DMS 273 treated with DMSO at 0.1 percent for 48 hours (cell line): ENCODE data around the gene C19orf12.

Experiments
- DNase-seq: peaks from one replicate; lab custom pipeline; 2025; lab: John Stamatoyannopoulos, UW

The C19orf12 gene

DNA sequence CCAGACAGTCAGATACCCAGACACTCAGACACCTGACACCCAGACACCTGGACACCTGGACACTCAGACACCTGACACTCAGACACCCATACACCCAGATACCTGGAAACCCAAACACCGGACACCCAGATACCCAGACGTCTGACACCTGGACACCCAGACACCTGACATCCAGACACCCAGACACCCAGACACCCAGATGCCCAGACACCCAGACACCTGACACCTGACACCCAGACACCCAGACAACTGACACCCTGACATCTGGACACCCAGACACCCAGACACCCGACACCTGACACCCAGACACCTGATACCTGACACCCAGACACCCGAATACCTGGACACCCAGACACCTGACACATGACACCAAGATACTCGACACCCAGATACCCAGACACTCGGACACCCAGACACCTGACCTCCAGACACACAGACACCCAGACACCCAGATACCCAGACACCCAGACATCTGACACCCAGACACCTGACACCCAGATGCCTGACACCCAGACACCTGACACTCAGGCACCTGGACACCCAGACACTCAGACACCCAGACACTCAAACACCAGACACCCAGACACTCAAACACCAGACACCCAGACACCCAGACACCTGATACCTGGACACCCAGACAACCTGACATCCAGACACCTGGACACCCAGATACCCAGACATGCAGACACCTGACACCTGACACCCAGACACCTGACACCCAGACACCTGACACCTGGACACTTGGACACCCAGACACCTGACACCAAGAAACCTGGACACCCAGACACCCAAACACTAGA, 19.1 kb downstream of the C19orf12 start:
- no peak for DNase-seq

GRCh38 chr19:29694669-29695627, 20.1 kb downstream of the C19orf12 start:
- peak; percentile 50 for DNase-seq

DNA sequence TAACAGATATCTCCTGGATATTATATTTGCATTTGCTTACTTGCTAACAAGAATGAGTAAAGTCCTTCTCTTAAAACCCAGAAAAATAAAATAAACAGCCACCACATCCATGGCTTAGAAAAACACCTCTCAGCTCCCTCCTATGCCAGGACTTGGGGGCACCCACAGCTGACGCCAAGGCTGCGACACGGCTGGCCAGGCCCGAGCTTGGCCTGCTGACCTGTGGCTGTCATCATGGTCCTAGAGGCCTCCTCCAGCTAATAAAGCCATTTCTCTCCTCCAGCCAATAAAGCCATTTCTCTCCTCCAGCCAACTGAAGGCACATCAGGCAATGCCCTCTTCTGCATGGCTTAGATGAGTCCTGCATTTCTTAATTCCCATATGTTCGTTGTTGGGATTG, 20.9 kb downstream of the C19orf12 start:
- no peak for DNase-seq

GRCh38 chr19:29690842-29691241, 24.2 kb downstream of the C19orf12 start:
- DNase-seq = peak; percentile 26

DNA sequence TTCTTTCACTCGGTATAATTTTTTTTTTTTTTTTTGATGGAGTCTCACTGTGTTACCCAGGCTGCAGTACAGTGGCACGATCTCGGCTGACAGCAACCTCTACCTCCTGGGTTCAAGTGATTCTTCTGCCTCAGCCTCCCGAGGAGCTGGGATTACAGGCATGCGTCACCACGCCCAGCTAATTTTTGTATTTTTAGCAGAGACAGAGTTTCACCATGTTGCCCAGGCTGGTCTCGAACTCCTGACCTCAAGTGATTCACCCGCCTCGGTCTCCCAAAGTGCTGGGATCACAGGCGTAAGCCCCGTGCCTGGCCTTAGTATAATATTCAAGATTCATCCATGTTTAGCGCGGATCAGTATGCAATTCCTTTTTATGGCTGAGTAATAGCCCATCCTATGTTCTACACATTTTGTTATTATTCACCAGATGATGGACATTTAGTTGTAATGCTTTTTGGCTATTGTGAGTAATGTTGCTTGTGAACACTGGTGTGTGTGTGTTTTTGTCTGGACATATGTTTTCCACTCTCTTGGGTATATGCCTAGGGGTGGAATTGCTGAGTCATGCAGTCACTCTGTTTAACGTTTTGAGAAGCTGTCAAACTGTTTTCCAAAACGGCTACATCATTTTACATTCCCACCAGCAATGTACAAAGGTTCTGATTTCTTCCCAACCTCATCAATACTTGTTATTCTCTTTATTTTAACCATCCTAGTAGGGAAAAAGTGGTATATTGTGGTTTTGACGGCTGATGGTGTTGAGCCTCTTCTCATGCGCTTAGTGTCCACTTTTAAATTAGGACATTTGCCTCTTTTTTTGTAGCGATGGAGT, 26.9 kb downstream of the C19orf12 start:
- no peak for DNase-seq

DNA sequence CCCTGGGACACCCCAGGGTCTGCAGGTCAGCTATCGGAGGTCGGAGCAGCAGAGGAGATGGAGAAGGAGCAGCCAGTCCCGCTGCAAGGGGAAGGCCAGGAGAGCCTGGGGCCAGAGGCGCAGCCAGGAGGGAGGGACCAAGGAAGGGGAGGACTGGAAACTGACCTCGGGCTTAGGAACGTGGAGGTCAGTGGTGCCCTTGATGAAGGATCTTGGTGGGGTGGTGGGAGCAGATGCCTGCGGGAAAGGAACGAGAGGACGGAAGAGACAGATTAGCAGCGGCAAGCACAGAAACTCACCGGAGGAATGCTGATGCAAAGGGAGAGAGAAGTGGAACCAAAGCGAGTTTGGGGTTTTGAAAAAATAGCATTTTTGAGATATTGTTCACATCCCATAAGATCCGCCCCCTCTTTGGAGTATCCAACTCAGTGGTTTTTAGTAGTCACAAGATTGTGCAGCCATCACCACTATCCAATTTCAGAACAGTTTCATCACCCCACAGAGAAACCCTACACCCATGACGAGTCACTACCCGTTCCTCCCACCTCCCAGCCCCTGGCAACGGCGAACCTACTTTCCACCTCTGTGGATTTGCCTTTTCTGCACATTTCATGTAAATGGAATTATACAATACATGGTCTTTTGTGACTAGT, 27.7 kb downstream of the C19orf12 start:
- DNase-seq = no peak

DNA sequence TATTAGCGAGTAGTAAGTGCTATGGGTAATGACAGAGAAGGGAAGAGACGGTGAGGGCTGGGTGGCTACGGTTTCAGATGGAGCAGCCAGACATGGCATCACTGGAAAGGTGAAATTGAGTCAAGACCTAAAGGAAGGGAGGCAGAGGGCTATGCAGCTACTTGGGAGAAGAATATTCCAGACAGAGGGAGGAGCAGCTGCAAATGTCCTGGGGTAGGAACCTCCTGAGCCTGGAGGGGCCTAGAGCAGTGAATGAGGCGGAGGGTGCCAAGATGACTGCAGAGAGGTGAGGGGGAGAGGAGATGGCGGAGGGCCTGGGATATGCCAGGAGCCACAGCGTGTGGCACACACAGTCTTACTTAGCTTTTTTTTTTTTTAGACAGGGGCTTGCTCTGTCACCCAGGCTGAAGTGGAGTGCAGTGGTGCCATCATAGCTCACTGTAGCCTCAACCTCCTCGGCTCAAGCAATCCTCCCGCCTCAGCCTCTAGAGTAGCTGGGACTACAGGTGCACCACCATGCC, 28.7 kb downstream of the C19orf12 start:
- no peak for DNase-seq

DNA sequence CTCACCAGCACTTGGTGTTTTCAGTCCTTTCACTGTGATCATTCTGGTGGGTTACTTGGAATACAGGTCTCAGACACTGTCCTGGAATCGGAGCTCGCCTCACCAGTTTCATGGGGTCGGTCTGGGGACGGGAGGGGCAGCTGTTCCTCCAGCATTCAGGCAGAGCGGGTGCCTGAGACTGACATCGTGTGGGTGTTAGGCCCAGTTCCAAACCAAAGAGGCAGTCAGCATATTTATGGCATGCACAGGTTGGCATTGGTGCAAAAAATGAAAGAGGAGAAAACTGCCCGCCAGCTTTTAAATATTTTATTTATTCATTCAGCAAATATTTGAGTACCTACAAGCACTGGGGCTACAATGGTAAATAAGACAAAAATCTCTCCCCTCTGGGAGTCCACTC, 29.7 kb downstream of the C19orf12 start:
- no peak for DNase-seq

DNA sequence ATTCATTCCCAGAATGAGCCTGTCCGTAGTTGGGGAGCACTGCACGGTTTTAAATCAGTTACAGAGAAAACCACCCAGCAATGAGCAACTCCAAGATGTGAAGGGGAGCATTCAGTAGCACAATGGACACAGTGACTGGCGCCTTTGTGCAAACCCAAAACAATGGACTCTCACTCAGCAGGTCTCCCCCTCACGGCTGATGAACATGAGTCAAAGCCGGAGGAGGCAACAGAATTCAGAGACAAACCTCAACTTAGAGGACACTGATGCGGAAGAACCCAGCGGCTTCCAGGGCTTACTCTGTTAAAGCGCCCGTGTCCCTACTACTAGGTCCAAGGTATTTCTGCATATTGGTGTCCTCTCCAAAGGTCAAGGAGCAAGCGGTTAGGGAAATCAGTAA, 32.1 kb downstream of the C19orf12 start:
- DNase-seq = no peak

GRCh38 chr19:29682236-29682895, 32.7 kb downstream of the C19orf12 start:
- DNase-seq = no peak

DNA sequence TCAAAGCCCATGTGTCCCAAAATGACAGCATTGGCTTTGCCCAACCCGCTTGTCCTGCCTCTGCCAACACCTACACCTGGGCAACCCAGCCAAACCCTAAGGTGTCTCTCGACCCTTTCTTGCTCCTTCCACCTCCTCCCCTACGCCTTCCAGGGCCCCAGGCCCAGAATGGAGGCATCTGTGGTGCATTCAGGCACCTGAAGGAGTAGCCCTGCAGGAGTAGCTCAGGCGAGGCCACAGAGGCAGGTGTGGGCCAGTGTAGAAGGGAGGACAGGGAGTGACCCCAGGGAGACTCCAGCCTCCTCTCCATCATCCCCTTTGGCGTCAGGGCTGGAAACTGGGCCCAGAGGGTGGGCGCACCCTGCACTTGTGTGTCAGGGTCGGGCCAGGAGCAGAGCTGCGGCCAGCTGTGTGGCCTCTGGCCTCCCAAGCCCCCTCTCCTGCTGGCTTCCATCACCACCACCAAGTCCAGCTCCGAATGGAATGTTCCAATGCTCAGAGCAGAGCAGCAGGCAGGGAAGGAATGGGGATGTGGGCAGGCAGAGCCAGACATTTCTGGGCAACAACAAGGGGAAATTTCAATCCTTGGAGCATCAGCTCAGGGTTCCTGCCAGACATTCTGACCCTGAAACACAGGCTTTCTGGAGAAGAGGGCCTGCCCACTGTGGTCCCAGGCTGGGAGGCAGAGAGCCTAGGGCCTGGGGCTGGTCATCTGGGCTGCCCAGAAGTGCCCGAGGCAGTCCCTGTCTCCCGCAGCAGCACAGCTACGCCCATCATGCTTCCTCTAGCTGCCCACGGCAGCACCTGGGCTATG, 33.4 kb downstream of the C19orf12 start:
- DNase-seq = no peak

- DNase-seq = no peak
Measured at GRCh38 chr19:29680937-29681336, 34.1 kb downstream of the C19orf12 start.

DNA sequence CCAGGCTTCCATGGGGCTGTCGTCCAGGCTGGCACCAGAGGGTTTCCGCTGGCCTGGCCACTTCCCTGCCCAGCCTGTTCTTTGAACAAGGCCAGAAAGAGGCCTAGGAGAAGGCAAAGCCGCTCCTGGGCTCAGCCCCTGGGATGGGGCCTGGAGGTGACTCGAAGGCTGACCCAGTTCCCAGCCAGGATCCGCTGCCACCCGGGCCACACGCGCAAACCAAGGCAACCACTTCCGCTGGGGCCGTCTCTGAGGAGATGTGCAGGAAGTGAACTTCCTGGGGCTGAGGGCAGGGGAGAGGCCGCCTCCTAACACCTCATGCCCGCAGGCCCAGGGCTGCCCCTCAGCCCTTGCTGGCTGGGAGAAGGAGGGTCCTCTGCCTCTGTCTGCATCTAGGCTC, 34.6 kb downstream of the C19orf12 start:
- no peak for DNase-seq

- DNase-seq = no peak
Measured at GRCh38 chr19:29679598-29680210, 35.4 kb downstream of the C19orf12 start.

GRCh38 chr19:29678484-29679106, 36.5 kb downstream of the C19orf12 start:
- no peak for DNase-seq

- DNase-seq = no peak
Measured at GRCh38 chr19:29677001-29677817, 37.9 kb downstream of the C19orf12 start.

- no peak for DNase-seq
Measured at GRCh38 chr19:29676586-29676985, 38.5 kb downstream of the C19orf12 start.

- no peak for DNase-seq
Measured at GRCh38 chr19:29675650-29676186, 39.3 kb downstream of the C19orf12 start.
